ENCODE data around the gene ASB10.

ASB10 gene

GRCh38 chr7:151166629-151167196 lies 20.3 kb downstream of the ASB10 start:
- no peak for DNase-seq (ENCODE audit: low spot score)

- DNase-seq (ENCODE audit: low spot score): no peak
Observed at GRCh38 chr7:151161757-151162156, 25.3 kb downstream of the ASB10 start.

DNA sequence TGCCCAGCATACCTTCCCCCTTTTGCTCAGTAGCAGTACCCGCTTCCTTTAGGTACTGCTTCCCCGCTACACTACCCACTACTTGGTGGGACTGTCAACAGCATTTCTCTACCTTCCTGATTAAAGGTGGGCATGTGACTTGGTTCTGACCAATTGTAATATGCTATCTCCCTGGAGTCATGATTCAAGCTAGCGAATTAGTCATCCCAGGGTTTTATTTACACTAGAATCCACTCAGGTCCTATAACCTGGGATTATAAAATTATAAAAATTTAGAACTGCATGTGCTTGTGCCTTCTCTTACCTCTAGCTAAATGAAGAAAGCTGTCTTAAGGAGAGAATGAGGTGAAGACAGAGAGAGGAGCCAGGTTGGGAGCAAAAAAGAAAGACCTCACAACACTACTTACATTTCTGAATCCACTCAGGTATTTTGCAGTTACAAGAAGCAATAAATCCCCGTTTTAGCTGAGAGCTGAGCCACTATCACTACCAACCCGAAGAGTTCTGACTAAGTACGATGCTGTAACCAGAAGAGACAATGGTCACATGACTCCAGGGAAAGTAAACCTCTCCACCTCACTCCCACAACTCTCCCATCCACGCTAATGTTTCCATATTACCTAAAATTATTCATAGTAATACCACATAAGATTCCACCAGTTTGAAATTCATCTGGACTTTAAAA lies 29.3 kb downstream of the ASB10 start:
- no peak for DNase-seq (ENCODE audit: low spot score)

DNA sequence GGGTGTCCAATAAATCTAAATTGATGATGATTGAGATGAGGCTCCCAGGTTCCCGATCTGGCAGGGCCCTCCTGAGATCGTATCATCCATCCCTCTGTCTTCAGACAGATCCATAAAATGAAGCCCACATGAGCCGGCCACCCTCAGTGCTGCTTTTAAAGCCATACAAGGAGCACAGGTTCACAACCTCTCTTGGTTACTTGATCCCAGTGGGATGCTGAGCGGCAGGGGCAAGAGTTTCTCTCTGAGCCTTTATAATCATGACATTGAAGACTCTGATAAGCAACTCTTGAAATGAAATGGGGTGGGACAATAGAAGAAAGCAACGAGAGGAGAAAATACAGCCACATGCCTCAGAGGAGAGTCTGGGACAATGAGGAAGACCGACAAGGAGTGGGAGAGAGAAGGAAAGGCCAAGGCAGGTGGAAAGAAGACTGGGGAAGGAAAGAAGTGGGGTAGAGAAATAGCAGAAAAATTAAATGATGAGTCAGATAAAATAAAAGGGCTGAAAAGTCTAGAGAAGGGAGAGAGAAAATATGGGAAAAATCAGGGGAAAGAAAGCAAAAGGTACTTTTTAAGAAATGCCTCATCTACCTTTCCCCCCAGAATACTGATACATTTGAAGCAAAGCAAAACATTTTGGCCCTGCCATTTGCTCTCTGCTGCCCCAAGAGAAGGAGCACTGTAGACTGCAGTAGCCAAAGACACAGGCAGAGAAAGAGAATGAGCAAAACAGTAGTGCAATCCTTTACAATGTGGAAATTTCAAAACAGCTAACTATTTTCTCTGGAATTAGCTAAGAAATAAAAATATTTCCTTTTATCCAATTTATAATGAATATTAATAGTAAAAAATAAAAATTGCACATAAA lies 34.2 kb downstream of the ASB10 start:
- no peak for DNase-seq (ENCODE audit: low spot score)

GRCh38 chr7:151150388-151150787 lies 36.7 kb downstream of the ASB10 start:
- DNase-seq (ENCODE audit: low spot score): no peak

DNA sequence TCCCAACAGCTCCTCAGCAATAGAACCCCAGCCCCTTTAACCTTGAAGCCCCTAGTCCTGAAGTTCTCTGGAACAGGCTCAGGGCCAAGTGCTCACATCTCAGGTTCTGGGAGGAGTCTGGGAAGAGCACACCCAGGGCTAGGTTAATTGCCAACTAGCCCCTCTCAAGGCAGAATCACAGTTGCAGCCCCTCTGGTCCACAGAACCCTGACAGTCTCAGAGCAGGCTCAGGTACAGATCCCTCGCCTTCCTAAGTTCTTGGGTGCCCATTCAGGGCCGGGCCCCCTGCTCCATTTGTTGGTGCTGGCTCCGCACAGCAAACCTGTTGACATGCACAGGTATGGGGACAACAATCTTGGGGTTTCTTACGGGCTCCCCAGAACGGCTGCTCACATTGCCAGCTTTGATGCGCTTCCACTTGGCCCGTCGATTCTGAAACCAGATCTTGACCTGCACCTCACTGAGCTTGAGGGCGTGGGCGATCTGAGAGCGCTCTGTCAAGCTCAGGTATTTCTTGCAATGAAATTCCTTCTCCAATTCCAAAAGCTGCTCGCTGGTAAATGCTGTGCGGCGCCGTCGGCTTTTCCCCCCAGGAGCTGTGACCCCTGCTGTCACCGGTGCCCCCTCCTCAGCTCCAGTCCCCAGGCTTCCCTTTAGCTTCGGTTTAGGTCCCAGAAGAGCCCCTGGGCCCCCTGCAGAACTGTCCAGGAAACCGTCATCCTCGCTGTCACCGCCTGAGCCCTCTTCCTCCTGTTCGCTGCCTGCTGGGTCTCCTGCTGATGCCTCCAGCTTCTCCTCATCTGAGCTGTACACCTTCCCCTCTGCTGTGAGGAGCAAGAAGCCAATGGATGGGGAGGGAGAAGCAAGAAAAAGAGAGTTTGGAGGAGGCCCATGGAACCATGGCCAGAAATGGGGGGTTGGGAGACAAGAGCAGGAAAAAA lies 38.5 kb downstream of the ASB10 start:
- DNase-seq (ENCODE audit: low spot score): no peak

DNA sequence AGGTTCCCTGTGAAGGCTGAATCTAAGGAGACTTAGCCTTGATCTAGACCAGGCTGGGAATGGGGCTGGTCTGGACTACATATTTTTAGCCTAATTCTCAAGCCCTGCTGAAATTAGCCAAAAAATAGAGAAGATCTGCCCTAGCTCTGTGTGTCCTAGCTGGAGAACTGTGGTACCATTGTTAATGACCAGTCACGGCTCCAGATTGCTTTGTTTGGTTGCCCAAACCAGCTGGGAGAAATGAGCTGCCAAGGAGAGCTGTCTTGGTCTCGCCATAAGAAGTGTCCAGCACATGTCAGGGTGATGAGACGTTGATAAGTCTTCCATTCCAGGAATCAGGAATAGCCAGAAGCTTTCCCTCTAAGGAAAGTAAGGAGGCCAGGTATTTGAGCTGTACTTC lies 40.3 kb downstream of the ASB10 start:
- DNase-seq (ENCODE audit: low spot score): no peak

- DNase-seq (ENCODE audit: low spot score): no peak
Observed at GRCh38 chr7:151144387-151144786, 42.7 kb downstream of the ASB10 start.

DNA sequence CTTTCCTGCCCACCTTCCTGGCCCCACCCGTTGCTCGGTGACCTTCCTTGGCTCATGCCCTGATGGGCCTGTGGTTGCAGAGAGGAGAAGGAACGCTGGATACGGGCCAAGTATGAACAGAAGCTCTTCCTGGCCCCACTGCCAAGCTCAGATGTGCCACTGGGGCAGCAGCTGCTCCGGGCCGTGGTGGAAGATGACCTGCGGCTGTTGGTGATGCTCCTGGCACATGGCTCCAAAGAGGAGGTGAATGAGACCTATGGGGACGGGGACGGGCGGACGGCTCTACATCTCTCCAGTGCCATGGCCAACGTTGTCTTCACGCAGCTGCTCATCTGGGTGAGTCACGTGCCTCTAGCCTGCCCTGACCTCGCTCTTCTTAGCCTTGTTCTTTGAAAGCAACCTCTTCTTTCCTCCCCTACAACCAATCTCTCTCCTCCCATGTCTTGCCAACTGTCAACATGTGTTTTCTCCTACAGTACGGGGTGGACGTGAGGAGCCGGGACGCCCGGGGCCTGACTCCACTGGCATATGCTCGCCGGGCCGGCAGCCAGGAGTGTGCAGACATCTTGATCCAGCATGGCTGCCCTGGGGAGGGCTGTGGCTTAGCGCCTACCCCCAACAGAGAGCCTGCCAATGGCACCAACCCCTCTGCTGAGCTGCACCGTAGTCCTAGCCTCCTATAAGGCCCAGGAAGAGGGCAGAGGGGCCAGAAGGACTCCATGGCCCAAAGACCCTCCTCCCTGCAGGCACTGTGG lies 43.6 kb downstream of the ASB10 start:
- DNase-seq (ENCODE audit: low spot score): no peak

DNA sequence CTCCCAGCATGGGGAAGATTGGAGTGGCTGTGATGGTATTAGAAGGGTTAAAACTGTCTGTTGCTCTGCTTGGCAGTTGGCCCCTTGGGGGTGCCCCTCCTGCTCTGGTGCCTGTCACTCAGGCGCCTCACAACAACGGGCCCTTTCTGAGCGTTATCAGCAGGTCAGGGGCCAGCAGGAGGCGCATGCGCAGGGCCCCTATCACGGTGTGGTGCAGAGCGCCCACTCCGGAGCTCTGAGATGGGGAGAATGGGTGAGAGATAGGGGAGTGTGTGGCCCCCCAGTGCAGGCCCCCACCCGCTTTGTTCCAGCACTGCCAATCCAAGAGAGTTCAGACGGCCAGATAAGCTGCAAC lies 44.4 kb downstream of the ASB10 start:
- DNase-seq (ENCODE audit: low spot score): no peak

DNA sequence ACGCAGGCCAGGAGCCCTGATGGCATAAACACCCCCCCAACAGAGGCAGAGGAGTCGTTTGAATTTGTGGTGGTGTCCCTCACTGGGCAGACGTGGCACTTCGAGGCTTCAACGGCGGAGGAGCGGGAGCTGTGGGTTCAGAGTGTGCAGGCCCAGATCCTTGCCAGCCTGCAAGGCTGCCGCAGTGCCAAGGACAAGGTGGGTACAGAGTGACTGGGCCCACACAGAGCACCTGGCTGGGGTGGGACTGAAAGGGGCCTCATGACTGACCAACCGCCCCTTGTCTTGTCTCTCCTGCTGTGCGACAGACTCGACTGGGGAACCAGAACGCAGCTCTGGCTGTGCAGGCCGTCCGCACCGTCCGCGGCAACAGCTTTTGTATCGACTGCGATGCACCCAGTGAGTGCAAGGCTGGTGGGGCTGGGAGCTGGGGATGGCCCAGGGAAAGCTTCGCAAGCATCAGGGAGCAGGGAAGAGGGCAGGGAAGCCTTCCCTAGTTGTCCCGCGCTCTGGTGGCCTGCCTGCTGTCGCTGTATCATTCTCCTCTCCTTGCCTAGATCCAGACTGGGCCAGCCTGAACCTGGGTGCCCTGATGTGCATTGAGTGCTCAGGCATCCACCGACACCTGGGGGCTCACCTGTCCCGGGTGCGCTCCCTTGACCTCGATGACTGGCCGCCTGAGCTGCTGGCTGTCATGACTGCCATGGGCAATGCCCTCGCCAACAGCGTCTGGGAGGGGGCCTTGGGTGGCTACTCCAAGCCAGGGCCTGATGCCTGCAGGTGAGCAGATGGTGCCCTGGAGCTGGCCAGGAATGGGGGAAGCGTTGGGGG lies 45.0 kb downstream of the ASB10 start:
- no peak for DNase-seq (ENCODE audit: low spot score)

- DNase-seq (ENCODE audit: low spot score): no peak
Observed at GRCh38 chr7:151141311-151141854, 45.7 kb downstream of the ASB10 start.

- no peak for DNase-seq (ENCODE audit: low spot score)
Observed at GRCh38 chr7:151140826-151141225, 46.2 kb downstream of the ASB10 start.

DNA sequence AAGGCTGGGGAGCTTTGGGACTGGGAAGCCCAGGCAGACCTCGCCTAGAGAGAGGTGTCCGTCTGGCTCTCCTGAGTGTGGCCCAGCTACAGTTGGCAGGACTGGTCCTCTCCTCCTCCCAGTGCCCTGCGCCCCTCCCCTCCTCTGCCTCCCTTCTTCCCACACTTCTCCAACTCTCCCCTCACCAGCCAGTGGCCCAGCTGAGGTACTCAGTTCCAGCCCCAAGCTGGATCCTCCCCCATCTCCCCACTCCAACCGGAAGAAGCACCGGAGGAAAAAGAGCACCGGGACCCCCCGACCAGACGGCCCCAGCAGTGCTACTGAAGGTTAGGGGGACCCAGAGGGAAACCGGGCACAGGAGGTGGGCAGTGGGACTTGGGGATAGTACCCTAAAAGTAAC lies 47.3 kb downstream of the ASB10 start:
- no peak for DNase-seq (ENCODE audit: low spot score)

DNA sequence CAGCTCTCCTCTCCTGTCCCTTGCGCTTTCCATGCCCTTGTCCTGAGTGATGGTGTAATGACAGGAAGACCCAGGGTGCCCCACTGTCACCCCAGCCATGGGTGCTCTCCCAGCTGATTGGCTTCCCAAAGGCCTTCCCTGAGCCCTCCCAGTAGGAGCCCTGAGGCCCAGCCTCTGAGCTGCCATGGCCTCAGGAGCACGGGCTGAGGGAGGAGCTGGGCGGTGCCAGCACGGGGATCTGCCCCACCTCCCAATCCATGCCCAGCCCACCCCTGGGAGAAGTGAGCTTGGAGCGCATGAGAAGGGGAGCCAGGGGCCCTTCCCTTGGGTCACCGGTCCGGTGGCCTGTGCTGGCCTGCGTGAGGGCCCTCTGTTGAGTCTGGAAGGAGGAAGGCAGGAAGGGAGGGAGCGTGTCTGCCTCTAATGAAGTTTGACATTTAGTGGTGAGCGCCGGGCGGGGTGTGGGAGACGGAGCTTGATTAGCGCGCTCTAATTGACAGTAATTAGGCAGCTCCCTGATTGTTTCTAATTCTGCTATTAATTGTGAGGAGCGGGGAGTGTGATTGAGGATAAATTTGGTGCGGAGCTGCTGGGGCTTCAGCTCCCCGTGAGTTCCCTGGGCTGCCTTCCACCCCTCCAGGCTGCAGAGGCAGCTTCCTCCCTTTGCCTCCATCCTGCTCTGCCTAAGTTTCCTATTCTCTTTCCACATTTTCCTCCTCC lies 47.8 kb downstream of the ASB10 start:
- DNase-seq (ENCODE audit: low spot score): no peak

DNA sequence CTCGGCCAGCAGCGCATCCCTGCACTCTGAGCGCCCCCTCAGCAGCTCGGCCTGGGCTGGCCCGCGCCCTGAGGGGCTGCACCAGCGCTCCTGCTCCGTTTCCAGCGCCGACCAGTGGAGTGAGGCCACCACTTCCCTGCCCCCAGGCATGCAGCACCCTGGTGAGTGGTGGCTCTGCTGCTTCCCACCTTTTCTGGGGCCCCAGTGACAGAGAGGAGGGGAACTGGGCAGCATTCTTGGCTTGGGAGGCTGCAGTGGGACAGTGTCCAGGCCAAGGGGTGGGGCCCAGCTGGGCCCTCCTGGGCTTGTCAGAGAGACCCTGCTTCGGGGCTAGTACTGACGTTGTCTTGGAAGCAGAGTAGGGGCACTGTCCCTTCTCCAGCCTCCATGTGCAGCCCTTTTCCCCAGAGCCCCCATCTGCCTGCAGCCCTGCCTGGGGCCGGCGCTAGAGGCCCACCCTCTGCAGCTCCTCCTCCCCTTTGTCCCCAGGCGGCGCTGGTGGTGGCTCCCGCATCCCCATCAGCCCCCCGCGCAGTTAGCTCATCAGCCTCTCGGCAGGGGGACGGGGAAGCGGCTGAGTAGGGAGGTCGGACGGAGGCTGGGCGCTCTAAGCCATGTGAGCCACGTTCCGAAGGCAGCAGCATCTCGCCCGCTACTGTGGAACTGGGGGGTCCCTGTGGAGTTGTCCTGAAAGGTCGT lies 48.7 kb downstream of the ASB10 start:
- no peak for DNase-seq (ENCODE audit: low spot score)

- DNase-seq (ENCODE audit: low spot score): no peak
Observed at GRCh38 chr7:151137791-151138152, 49.3 kb downstream of the ASB10 start.

DNA sequence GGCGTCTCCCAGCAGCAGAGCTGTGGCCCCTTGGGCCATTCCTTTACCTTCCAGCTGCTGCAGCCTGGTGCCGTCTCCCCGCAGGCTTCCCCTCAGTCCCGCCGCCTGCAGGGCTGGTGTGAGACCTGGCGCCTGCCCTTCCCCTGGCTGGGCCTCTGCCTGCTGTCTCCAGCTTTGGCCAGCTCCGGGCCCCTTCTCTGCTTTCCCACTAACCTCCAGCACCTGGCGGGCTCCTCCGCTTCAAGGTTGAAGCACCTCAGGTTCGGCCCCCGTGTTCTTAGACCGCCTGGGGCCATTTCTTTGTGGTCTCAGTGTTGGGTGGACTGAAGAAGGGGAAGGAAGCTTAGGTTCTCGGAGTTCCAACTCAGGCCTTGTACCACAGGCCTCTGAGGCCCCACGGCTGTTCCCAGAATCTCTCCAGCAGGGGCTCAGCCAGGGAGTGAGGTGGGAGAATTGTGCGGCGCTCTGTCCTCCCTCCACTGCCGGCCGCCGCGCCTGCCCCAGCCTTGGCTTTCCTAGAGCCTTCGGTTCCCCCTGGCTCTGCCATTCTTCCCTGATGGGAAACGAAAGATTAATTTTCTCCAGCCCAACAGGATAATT lies 49.9 kb downstream of the ASB10 start:
- no peak for DNase-seq (ENCODE audit: low spot score)

Data from GM03348 (cell line).